Body of pancreas (tissue), 4 donors: ENCODE measurements around the gene DOCK3.

ENCODE experiments used
- POLR2A ChIP-seq, 3 donors: fragments of 450-650 bp; IDR thresholded peaks; one replicate each; pipeline ENCODE4 v1.6.1; 2016; ENCODE audit warnings: antibody characterized with exemption in 3 of 3, mild to moderate bottlenecking in 2 of 3
- TF ChIP-seq, protein P1 (sequence below), 7 experiments: fragments of 450-650 bp in 4 of 7; fragments of 200-600 bp in 3 of 7; sonication (generic) in 3 of 7; IDR thresholded peaks; one replicate each; pipeline ENCODE4 v1.5.1; 2016 to 2019; ENCODE audit warnings: antibody characterized with exemption in 7 of 7

DNA sequence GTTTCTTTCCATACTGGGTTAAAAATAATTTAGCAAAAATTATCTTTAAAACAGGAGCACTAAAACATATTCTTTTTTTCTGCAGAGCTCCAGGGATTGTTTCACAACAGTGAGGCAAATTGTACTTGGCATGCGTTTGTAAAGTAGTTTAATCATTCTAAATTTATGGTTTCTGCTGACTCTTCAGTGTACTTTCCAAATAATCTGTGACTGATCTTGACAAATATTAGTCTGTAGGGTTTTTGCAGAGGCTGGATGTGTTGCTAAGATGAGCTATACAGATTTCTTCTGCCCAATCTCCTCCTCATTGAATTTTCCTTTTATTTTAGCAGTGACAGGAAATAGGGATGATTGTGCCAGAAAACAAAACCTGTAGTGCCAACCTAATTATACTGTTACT is 382.4 kb downstream of the DOCK3 start:
- TF ChIP-seq, protein P1, sequence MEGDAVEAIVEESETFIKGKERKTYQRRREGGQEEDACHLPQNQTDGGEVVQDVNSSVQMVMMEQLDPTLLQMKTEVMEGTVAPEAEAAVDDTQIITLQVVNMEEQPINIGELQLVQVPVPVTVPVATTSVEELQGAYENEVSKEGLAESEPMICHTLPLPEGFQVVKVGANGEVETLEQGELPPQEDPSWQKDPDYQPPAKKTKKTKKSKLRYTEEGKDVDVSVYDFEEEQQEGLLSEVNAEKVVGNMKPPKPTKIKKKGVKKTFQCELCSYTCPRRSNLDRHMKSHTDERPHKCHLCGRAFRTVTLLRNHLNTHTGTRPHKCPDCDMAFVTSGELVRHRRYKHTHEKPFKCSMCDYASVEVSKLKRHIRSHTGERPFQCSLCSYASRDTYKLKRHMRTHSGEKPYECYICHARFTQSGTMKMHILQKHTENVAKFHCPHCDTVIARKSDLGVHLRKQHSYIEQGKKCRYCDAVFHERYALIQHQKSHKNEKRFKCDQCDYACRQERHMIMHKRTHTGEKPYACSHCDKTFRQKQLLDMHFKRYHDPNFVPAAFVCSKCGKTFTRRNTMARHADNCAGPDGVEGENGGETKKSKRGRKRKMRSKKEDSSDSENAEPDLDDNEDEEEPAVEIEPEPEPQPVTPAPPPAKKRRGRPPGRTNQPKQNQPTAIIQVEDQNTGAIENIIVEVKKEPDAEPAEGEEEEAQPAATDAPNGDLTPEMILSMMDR (IDR thresholded peaks at IDR 0.05) = no peak
- no peak for TF ChIP-seq POLR2A (IDR thresholded peaks at IDR 0.05)
